ENCODE data around the gene TOR1AIP1. TPM values are rescaled to one million over a fixed set of nuclear protein-coding genes. Genes with fewer than 3 reads are reported as not detected.

TOR1AIP1 gene
- total RNA-seq, 1 experiment from 2014 or later, result 17.3 TPM

- no peak for DNase-seq (ENCODE audit: low spot score)
- H3K4me1 Mint-ChIP-seq, result peaks cover 23% of the 10 kb centered on the region
- ATAC-seq, result no peak
- no peak overlapping the region for H3K4me3 Mint-ChIP-seq
- H3K36me3 Mint-ChIP-seq, result no peaks in the 10 kb centered on the region
- CTCF ChIA-PET, result interaction anchor here (0.7 to 1.7 kb wide), 2 partner anchors 54 to 200 kb away, joined by 3 read pairs; no protein-coding TSS in a partner anchor
- H3K9me3 Mint-ChIP-seq, result no peaks in the 10 kb centered on the region
- TF ChIP-seq, protein P1, sequence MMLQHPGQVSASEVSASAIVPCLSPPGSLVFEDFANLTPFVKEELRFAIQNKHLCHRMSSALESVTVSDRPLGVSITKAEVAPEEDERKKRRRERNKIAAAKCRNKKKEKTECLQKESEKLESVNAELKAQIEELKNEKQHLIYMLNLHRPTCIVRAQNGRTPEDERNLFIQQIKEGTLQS (CRISPR knock-in tag; conservative IDR thresholded peaks at IDR 0.05), result no peak
- TF ChIP-seq ZNF317 (CRISPR knock-in tag; IDR thresholded peaks at IDR 0.05; ENCODE audit: borderline replicate concordance, low read depth), result no peak
- no peak for TF ChIP-seq ZMAT4 (CRISPR knock-in tag; IDR thresholded peaks at IDR 0.05)
- TF ChIP-seq, protein P2, sequence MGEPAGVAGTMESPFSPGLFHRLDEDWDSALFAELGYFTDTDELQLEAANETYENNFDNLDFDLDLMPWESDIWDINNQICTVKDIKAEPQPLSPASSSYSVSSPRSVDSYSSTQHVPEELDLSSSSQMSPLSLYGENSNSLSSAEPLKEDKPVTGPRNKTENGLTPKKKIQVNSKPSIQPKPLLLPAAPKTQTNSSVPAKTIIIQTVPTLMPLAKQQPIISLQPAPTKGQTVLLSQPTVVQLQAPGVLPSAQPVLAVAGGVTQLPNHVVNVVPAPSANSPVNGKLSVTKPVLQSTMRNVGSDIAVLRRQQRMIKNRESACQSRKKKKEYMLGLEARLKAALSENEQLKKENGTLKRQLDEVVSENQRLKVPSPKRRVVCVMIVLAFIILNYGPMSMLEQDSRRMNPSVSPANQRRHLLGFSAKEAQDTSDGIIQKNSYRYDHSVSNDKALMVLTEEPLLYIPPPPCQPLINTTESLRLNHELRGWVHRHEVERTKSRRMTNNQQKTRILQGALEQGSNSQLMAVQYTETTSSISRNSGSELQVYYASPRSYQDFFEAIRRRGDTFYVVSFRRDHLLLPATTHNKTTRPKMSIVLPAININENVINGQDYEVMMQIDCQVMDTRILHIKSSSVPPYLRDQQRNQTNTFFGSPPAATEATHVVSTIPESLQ (CRISPR knock-in tag; IDR thresholded peaks at IDR 0.05), result no peak
- no peak for TF ChIP-seq FOXP1 (CRISPR knock-in tag; IDR thresholded peaks at IDR 0.05; ENCODE audit: borderline replicate concordance)
- TF ChIP-seq, protein P3, sequence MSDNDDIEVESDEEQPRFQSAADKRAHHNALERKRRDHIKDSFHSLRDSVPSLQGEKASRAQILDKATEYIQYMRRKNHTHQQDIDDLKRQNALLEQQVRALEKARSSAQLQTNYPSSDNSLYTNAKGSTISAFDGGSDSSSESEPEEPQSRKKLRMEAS (CRISPR knock-in tag; IDR thresholded peaks at IDR 0.05), result no peak
- TF ChIP-seq ZNF138 (CRISPR knock-in tag; conservative IDR thresholded peaks at IDR 0.05), result no peak
- TF ChIP-seq, protein P4, sequence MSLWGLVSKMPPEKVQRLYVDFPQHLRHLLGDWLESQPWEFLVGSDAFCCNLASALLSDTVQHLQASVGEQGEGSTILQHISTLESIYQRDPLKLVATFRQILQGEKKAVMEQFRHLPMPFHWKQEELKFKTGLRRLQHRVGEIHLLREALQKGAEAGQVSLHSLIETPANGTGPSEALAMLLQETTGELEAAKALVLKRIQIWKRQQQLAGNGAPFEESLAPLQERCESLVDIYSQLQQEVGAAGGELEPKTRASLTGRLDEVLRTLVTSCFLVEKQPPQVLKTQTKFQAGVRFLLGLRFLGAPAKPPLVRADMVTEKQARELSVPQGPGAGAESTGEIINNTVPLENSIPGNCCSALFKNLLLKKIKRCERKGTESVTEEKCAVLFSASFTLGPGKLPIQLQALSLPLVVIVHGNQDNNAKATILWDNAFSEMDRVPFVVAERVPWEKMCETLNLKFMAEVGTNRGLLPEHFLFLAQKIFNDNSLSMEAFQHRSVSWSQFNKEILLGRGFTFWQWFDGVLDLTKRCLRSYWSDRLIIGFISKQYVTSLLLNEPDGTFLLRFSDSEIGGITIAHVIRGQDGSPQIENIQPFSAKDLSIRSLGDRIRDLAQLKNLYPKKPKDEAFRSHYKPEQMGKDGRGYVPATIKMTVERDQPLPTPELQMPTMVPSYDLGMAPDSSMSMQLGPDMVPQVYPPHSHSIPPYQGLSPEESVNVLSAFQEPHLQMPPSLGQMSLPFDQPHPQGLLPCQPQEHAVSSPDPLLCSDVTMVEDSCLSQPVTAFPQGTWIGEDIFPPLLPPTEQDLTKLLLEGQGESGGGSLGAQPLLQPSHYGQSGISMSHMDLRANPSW (CRISPR knock-in tag; conservative IDR thresholded peaks at IDR 0.05; ENCODE audit: low read depth), result no peak
- no peaks in the 10 kb centered on the region for H3K27me3 Mint-ChIP-seq (ENCODE audit: low read depth)
- POLR2A ChIA-PET, result no interaction called here
- no peak overlapping the region for H3K27ac Mint-ChIP-seq
Observed at GRCh38 chr1:179968284-179968993, 86.4 kb downstream of the TOR1AIP1 start.

- H3K27ac Mint-ChIP-seq, result peak overlapping the region; percentile 85
- DNase-seq (ENCODE audit: low spot score) (no peak), ATAC-seq (no peak)
- no peaks in the 10 kb centered on the region for H3K27me3 Mint-ChIP-seq (ENCODE audit: low read depth)
- ChIA-PET CTCF (interaction anchor here (1.1 to 1.7 kb wide), 2 partner anchors 159 to 199 kb away, joined by 3 read pairs; no protein-coding TSS in a partner anchor), POLR2A (no interaction called here)
- H3K4me3 Mint-ChIP-seq, result no peak overlapping the region
- TF ChIP-seq AFF4 (CRISPR knock-in tag; IDR thresholded peaks at IDR 0.05; ENCODE audit: borderline replicate concordance) (no peak), NFATC4 (CRISPR knock-in tag; IDR thresholded peaks at IDR 0.05) (no peak), PRRX2 (CRISPR knock-in tag; IDR thresholded peaks at IDR 0.05) (no peak), SMAD4 (CRISPR knock-in tag; IDR thresholded peaks at IDR 0.05) (no peak), GABPB1 (CRISPR knock-in tag; IDR thresholded peaks at IDR 0.05) (no peak), NFYB (CRISPR knock-in tag; conservative IDR thresholded peaks at IDR 0.05; ENCODE audit: low read depth) (no peak), AR (CRISPR knock-in tag; IDR thresholded peaks at IDR 0.05) (no peak)
- H3K9me3 Mint-ChIP-seq, result no peaks in the 10 kb centered on the region
- no peaks in the 10 kb centered on the region for H3K36me3 Mint-ChIP-seq
- H3K4me1 Mint-ChIP-seq, result peaks cover 20% of the 10 kb centered on the region
Observed at GRCh38 chr1:179968994-179969919, 87.2 kb downstream of the TOR1AIP1 start.

Data from WTC11 (cell line).